GM21529 (cell line): ENCODE data around the gene CNOT1.

Experiments
- ATAC-seq: cut with Tn5 transposase; IDR thresholded peaks from one replicate; pipeline ENCODE4 v1.9.1; 2021; ENCODE audit not compliant: unreplicated experiment

The CNOT1 gene

GRCh38 chr16:58488531-58488930, 141.1 kb downstream of the CNOT1 start:
- ATAC-seq, result no peak

- peak; percentile 81 for ATAC-seq
Observed at GRCh38 chr16:58487566-58488351, 141.9 kb downstream of the CNOT1 start.

GRCh38 chr16:58485184-58485887, 144.3 kb downstream of the CNOT1 start:
- ATAC-seq, result no peak

- ATAC-seq, result no peak
Observed at GRCh38 chr16:58481931-58482330, 147.7 kb downstream of the CNOT1 start.

GRCh38 chr16:58481226-58481869, 148.3 kb downstream of the CNOT1 start:
- no peak for ATAC-seq

- no peak for ATAC-seq
Observed at GRCh38 chr16:58478427-58478826, 151.2 kb downstream of the CNOT1 start.

GRCh38 chr16:58476791-58477190, 152.8 kb downstream of the CNOT1 start:
- no peak for ATAC-seq

GRCh38 chr16:58475091-58475619, 154.5 kb downstream of the CNOT1 start:
- ATAC-seq, result no peak

GRCh38 chr16:58474296-58474695, 155.3 kb downstream of the CNOT1 start:
- ATAC-seq, result no peak

- no peak for ATAC-seq
Observed at GRCh38 chr16:58472827-58473226, 156.8 kb downstream of the CNOT1 start.

- no peak for ATAC-seq
Observed at GRCh38 chr16:58472266-58472665, 157.4 kb downstream of the CNOT1 start.

- no peak for ATAC-seq
Observed at GRCh38 chr16:58471209-58471975, 158.2 kb downstream of the CNOT1 start.
